Astrocyte (in vitro differentiated cells and primary cell): ENCODE results near the gene UGT2A3. TPM values are rescaled to one million over a fixed set of nuclear protein-coding genes. Genes with fewer than 3 reads are reported as not detected.

Source experiments
- DNase-seq: peaks from one replicate; pipeline ENCODE4 v3.0.0-alpha.2; 2010; ENCODE audit warnings: low read depth
- FAIRE-seq: peaks from 2 replicates; lab custom pipeline; 2011; peaks lifted over from hg19 to GRCh38; lab: Jason Lieb, UNC
- H2AFZ ChIP-seq: 2 replicates; pipeline ENCODE4 v1.6.0; 2012; ENCODE audit warnings: low read depth, low read length, inconsistent platforms
- H3K27ac ChIP-seq: 2 replicates; pipeline ENCODE4 v1.5.1; 2011; ENCODE audit warnings: low read depth, low read length, inconsistent platforms
- H3K27me3 ChIP-seq: 2 replicates; pipeline ENCODE4 v1.6.0; 2011; ENCODE audit warnings: low read length, inconsistent platforms; ENCODE audit not compliant: insufficient read depth
- H3K36me3 ChIP-seq: 2 replicates; pipeline ENCODE4 v1.5.1; 2011; ENCODE audit warnings: low read length, inconsistent platforms; ENCODE audit not compliant: insufficient read depth
- H3K4me1 ChIP-seq: 2 replicates; pipeline ENCODE4 v1.5.1; 2011; ENCODE audit warnings: low read length, inconsistent platforms; ENCODE audit not compliant: insufficient read depth
- H3K4me2 ChIP-seq: 2 replicates; pipeline ENCODE4 v1.6.0; 2012; ENCODE audit warnings: low read length, inconsistent platforms
- H3K4me3 ChIP-seq: 2 replicates; pipeline ENCODE4 v1.5.1; 2011; ENCODE audit warnings: low read depth, mild to moderate bottlenecking, low read length, inconsistent platforms; ENCODE audit not compliant: insufficient read depth
- H3K79me2 ChIP-seq: 2 replicates; pipeline ENCODE4 v1.6.0; 2012; ENCODE audit warnings: mild to moderate bottlenecking, low read length, inconsistent platforms; ENCODE audit not compliant: insufficient read depth
- H3K9ac ChIP-seq: 2 replicates; pipeline ENCODE4 v1.6.0; 2012; ENCODE audit warnings: mild to moderate bottlenecking, low read length, inconsistent platforms
- H3K9me3 ChIP-seq: 2 replicates; pipeline ENCODE4 v1.5.1; 2012; ENCODE audit warnings: low read depth, mild to moderate bottlenecking, low read length, inconsistent platforms; ENCODE audit not compliant: insufficient read depth
- H4K20me1 ChIP-seq: 2 replicates; pipeline ENCODE4 v1.6.0; 2012; ENCODE audit warnings: low read length, inconsistent platforms; ENCODE audit not compliant: insufficient read depth
- H3K27ac Mint-ChIP-seq: one replicate; pipeline ENCODE4 v1.8.0; 2021; ENCODE audit warnings: mild to moderate bottlenecking, mixed read lengths; ENCODE audit not compliant: unreplicated experiment
- H3K27me3 Mint-ChIP-seq: one replicate; pipeline ENCODE4 v1.8.0; 2021; ENCODE audit warnings: low read depth, mixed read lengths; ENCODE audit not compliant: unreplicated experiment
- H3K36me3 Mint-ChIP-seq: one replicate; pipeline ENCODE4 v1.8.0; 2021; ENCODE audit warnings: low read depth, mixed read lengths; ENCODE audit not compliant: unreplicated experiment
- H3K4me1 Mint-ChIP-seq: one replicate; pipeline ENCODE4 v1.8.0; 2021; ENCODE audit warnings: low read depth, mixed read lengths; ENCODE audit not compliant: unreplicated experiment
- H3K4me3 Mint-ChIP-seq: one replicate; pipeline ENCODE4 v1.8.0; 2021; ENCODE audit warnings: mild to moderate bottlenecking, moderate library complexity, mixed read lengths; ENCODE audit not compliant: unreplicated experiment
- H3K9me3 Mint-ChIP-seq: one replicate; pipeline ENCODE4 v1.8.0; 2021; ENCODE audit warnings: mild to moderate bottlenecking, mixed read lengths; ENCODE audit not compliant: unreplicated experiment
- CTCF ChIP-seq: IDR thresholded peaks from 2 replicates; pipeline ENCODE4 v1.5.1; 2011; ENCODE audit warnings: low read depth, mild to moderate bottlenecking, inconsistent platforms, low read length, moderate library complexity; ENCODE audit not compliant: insufficient read depth
- EZH2 ChIP-seq: IDR thresholded peaks from 2 replicates; pipeline ENCODE4 v1.6.1; 2012; ENCODE audit warnings: mild to moderate bottlenecking, low read length, inconsistent platforms; ENCODE audit not compliant: insufficient read depth
- total RNA-seq: library from RNA; stranded (reverse); gene quantifications from 2 replicates; pipeline ENCODE4 v1.2.1, GENCODE V29; 2021

The UGT2A3 gene
- total RNA-seq, 1 donor from 2014 or later: not detected

- TF ChIP-seq EZH2 (no peak), CTCF (no peak)
- Histone ChIP-seq H4K20me1 (no peaks in the 10 kb centered on the region), H3K79me2 (no peaks in the 10 kb centered on the region), H3K4me3 (no peak overlapping the region), H3K9ac (no peak overlapping the region), H3K27me3 (no peaks in the 10 kb centered on the region), H3K4me2 (no peak overlapping the region), H3K9me3 (no peaks in the 10 kb centered on the region), H3K27ac (no peak overlapping the region), H3K4me1 (no peaks in the 10 kb centered on the region), H2AFZ (no peak overlapping the region), H3K36me3 (no peaks in the 10 kb centered on the region)
- no peaks in the 10 kb centered on the region for H3K36me3 Mint-ChIP-seq
- H3K27ac Mint-ChIP-seq: no peak overlapping the region
- FAIRE-seq (no peak), DNase-seq (no peak)
- peaks cover 4% of the 10 kb centered on the region for H3K4me1 Mint-ChIP-seq
- H3K27me3 Mint-ChIP-seq: no peaks in the 10 kb centered on the region
- no peaks in the 10 kb centered on the region for H3K9me3 Mint-ChIP-seq
- H3K4me3 Mint-ChIP-seq: no peak overlapping the region
These were observed 2.6 kb downstream of the UGT2A3 start for GRCh38 chr4:68948985-68949384.

- Histone ChIP-seq H4K20me1 (no peaks in the 10 kb centered on the region), H3K9me3 (no peaks in the 10 kb centered on the region), H3K4me2 (no peak overlapping the region), H2AFZ (no peak overlapping the region), H3K4me1 (no peaks in the 10 kb centered on the region), H3K9ac (no peak overlapping the region), H3K27ac (no peak overlapping the region), H3K79me2 (no peaks in the 10 kb centered on the region), H3K27me3 (no peaks in the 10 kb centered on the region), H3K36me3 (no peaks in the 10 kb centered on the region), H3K4me3 (no peak overlapping the region)
- Mint-ChIP-seq H3K9me3 (no peaks in the 10 kb centered on the region), H3K4me3 (no peak overlapping the region), H3K4me1 (peaks cover 4% of the 10 kb centered on the region), H3K27me3 (no peaks in the 10 kb centered on the region), H3K36me3 (no peaks in the 10 kb centered on the region), H3K27ac (no peak overlapping the region)
- no peak for TF ChIP-seq CTCF
- no peak for TF ChIP-seq EZH2
- FAIRE-seq (no peak), DNase-seq (no peak)
These were observed 3.4 kb downstream of the UGT2A3 start for GRCh38 chr4:68948044-68948743.

- Histone ChIP-seq H3K27ac (no peak overlapping the region), H3K4me1 (no peaks in the 10 kb centered on the region), H3K79me2 (no peaks in the 10 kb centered on the region), H3K4me3 (no peak overlapping the region), H3K4me2 (no peak overlapping the region), H4K20me1 (no peaks in the 10 kb centered on the region), H3K36me3 (no peaks in the 10 kb centered on the region), H3K27me3 (no peaks in the 10 kb centered on the region), H2AFZ (no peak overlapping the region), H3K9me3 (no peaks in the 10 kb centered on the region), H3K9ac (no peak overlapping the region)
- no peak overlapping the region for H3K27ac Mint-ChIP-seq
- DNase-seq (no peak), FAIRE-seq (no peak)
- H3K27me3 Mint-ChIP-seq: no peaks in the 10 kb centered on the region
- peaks cover 3% of the 10 kb centered on the region for H3K4me1 Mint-ChIP-seq
- TF ChIP-seq EZH2: no peak
- TF ChIP-seq CTCF: no peak
- no peaks in the 10 kb centered on the region for H3K9me3 Mint-ChIP-seq
- H3K36me3 Mint-ChIP-seq: no peaks in the 10 kb centered on the region
- H3K4me3 Mint-ChIP-seq: no peak overlapping the region
These were observed 22.4 kb downstream of the UGT2A3 start for GRCh38 chr4:68929076-68929737.
